Right atrium auricular region (tissue), 2 donors: ENCODE data around the gene ZNF511. TPM values are rescaled to one million over a fixed set of nuclear protein-coding genes. Genes with fewer than 3 reads are reported as not detected.
A peak's percentile ranks its signal among the peaks of the same experiment; 100 is the strongest.

Experiments used
- DNase-seq: peaks from one replicate; pipeline ENCODE4 v3.0.0-alpha.2; 2019; ENCODE audit warnings: low spot score
- H3K27ac ChIP-seq, 2 donors: fragments of 200-600 bp; sonication (generic); 1 replicate in 1 of 2; 2 replicates in 1 of 2; pipeline ENCODE4 v1.5.1; 2016 to 2019
- H3K27me3 ChIP-seq, 2 donors: fragments of 200-600 bp; sonication (generic); one replicate each; pipeline versions ENCODE4 v1.5.1 to v1.6.0; 2017 to 2019
- H3K36me3 ChIP-seq: fragments of 200-600 bp; sonication (generic); one replicate; pipeline ENCODE4 v1.5.1; 2016
- H3K4me1 ChIP-seq, 2 donors: fragments of 200-600 bp; sonication (generic); one replicate each; pipeline versions ENCODE4 v1.5.1 to v1.6.0; 2017 to 2019
- H3K4me3 ChIP-seq, 2 donors: fragments of 200-600 bp; sonication (generic); 1 replicate in 1 of 2; 2 replicates in 1 of 2; pipeline ENCODE4 v1.5.1; 2017 to 2019; ENCODE audit warnings: mild to moderate bottlenecking in 1 of 2, moderate library complexity in 1 of 2
- H3K9me3 ChIP-seq, 2 donors: fragments of 200-600 bp; sonication (generic); one replicate each; pipeline ENCODE4 v1.5.1; 2019
- CTCF ChIP-seq, 2 donors: fragments of 200-600 bp; sonication (generic); IDR thresholded peaks; one replicate each; pipeline ENCODE4 v1.5.1; 2019; ENCODE audit warnings: antibody characterized with exemption in 2 of 2
- total RNA-seq, 2 donors: library from RNA; depleted of rRNA; stranded (reverse); fragments of >200 nt; gene quantifications; one replicate each; pipeline ENCODE4 v1.1.0, GENCODE V29; 2016

ZNF511 gene
- total RNA-seq, 2 donors from 2014 or later: 28.1 to 31.9 TPM

DNA sequence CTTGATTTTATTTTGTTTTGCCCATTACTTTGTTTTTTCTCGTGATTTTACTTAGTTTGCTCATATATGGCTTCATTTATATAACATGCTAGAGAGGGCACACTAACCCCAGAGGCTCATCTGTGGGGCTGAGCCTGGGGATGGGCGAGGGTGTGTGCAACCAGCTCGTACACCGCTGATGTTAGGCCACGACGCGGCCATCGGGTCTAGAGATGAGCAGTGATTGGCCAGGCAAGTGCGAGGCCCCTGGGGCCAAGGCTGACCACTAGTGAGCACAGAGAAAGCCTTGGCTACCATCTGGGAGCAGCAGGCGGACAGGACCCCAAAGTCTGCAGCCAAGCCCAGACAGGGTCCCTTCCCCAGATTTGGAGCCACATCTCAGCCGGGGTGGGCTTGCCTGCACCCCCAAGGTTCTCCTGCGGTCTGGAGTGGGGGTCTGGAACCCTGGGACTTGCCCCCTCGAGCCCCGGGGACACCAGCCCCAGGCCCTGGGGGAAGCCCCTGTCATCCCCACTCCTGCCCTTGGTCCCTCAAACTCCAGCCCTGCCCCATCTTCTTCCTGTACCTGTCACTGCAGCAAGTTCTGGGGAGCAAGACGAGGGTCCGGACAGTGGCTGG lies 45.4 kb downstream of the ZNF511 start:
- Histone ChIP-seq H3K9me3 (no peaks in the 10 kb centered on the region), H3K4me3 (no peak overlapping the region), H3K4me1 (peaks cover 0 to 17% of the 10 kb centered on the region in 2 donors), H3K36me3 (no peaks in the 10 kb centered on the region), H3K27me3 (no peaks in the 10 kb centered on the region), H3K27ac (no peak overlapping the region)
- DNase-seq: no peak
- no peak for TF ChIP-seq CTCF (IDR thresholded peaks at IDR 0.05)

DNA sequence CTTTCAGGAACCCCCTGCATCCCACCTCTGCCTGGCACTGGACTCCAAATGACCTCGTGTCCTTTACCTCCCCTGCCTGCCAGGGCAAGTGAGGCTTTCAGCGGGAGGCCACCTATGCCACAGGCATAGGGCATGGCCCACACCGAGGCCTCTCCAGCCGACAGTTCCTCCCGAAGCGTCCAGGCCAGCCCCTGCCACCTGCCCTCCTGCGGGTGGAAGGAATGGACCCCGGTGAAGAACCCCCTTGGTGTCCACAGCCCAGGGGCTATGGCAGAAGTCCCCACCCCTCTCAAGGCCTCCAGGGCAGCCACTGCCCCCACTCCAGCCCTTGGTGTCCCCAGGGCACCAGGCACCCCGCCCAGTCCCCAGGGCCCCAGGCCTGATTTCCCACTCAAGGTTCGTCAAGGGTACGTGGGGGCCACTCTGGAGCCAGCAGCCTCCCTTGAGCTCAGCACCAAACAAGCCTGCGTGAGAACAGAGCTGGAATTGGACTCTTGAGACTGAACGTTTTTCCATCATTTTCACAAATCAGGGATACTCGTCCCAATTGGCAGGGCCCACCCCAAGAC lies 46.0 kb downstream of the ZNF511 start:
- DNase-seq: no peak
- Histone ChIP-seq H3K4me1 (peaks cover 0 to 17% of the 10 kb centered on the region in 2 donors), H3K27ac (no peak overlapping the region), H3K9me3 (no peaks in the 10 kb centered on the region), H3K27me3 (no peaks in the 10 kb centered on the region), H3K36me3 (no peaks in the 10 kb centered on the region), H3K4me3 (no peak overlapping the region)
- TF ChIP-seq CTCF (IDR thresholded peaks at IDR 0.05): no peak

- TF ChIP-seq CTCF (IDR thresholded peaks at IDR 0.05): no peak
- Histone ChIP-seq H3K4me3 (no peak overlapping the region), H3K27me3 (no peaks in the 10 kb centered on the region), H3K27ac (no peak overlapping the region), H3K36me3 (no peaks in the 10 kb centered on the region), H3K9me3 (no peaks in the 10 kb centered on the region), H3K4me1 (peaks cover 0 to 17% of the 10 kb centered on the region in 2 donors)
- no peak for DNase-seq
Measured at GRCh38 chr10:133355266-133355665, 46.6 kb downstream of the ZNF511 start.

- H3K36me3 ChIP-seq: no peaks in the 10 kb centered on the region
- no peak for DNase-seq
- H3K27me3 ChIP-seq: no peaks in the 10 kb centered on the region
- TF ChIP-seq CTCF (IDR thresholded peaks at IDR 0.05): no peak
- H3K9me3 ChIP-seq: no peaks in the 10 kb centered on the region
- peaks cover 0 to 17% of the 10 kb centered on the region in 2 donors for H3K4me1 ChIP-seq
- H3K27ac ChIP-seq: no peak overlapping the region
- H3K4me3 ChIP-seq: no peak overlapping the region
Measured at GRCh38 chr10:133355991-133356390, 47.3 kb downstream of the ZNF511 start.

DNA sequence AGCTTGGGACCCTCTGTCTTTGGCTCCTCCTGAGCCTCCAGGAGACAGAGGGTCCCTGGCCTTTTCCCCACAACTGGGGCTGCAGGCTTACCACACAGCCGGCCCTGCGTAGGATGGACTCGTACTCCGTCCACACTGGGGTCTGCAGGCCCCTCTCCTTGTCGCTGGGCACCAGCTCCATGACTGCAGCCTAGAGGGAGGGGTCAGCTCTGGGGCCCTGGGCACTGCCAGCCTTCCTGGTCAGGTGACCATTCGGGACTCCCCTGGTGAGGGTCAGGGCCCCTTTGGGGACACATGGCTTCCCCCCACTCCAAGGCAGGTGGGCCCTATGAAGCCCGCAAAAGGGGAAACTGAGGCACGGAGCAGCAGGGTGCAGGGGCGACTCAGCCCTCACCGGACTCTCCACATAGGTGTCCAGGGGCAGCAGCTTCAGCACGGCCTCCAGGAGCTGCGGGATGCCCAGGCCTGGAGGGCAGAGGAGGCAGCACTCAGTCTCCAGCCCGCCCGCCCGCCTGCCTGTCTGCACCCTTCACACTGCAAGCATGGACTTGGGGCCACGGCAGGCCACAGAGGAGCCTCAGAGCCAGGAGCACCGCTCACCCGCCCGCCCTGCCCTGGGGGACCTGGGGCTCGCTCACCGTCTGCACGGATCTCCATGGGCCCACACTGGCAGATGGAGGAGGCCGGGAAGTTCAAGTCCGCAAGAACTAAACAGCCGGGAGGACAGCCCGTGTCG lies 48.0 kb downstream of the ZNF511 start:
- H3K4me3 ChIP-seq: peak overlapping the region; percentile 53 to 76
- no peaks in the 10 kb centered on the region for H3K9me3 ChIP-seq
- DNase-seq: no peak
- no peak for TF ChIP-seq CTCF (IDR thresholded peaks at IDR 0.05)
- H3K36me3 ChIP-seq: no peaks in the 10 kb centered on the region
- no peaks in the 10 kb centered on the region for H3K27me3 ChIP-seq
- H3K4me1 ChIP-seq: peaks cover 0 to 17% of the 10 kb centered on the region in 2 donors
- peak overlapping the region; percentile 66 to 73 for H3K27ac ChIP-seq
